BE2C (cell line): ENCODE results near the gene MTFR2.

ENCODE experiments used
- DNase-seq: peaks from one replicate; pipeline ENCODE4 v3.0.0-alpha.2; 2020
- H3K27me3 ChIP-seq: fragments of 250-450 bp; sonication (Bioruptor Pico); 2 replicates; pipeline ENCODE4 v1.5.1; 2020; ENCODE audit warnings: mild to moderate bottlenecking
- H3K36me3 ChIP-seq: fragments of 250-450 bp; sonication (Bioruptor Pico); 2 replicates; pipeline ENCODE4 v1.5.1; 2020; ENCODE audit warnings: mild to moderate bottlenecking
- H3K4me1 ChIP-seq: fragments of 250-450 bp; sonication (Bioruptor Pico); 2 replicates; pipeline ENCODE4 v1.5.1; 2020
- H3K4me3 ChIP-seq: 2 replicates; pipeline ENCODE4 v1.5.1; 2011; ENCODE audit warnings: low read depth, low read length
- H3K9me3 ChIP-seq: fragments of 250-450 bp; sonication (Bioruptor Pico); 2 replicates; pipeline ENCODE4 v1.5.1; 2020
- TF ChIP-seq, protein P1 (sequence below): IDR thresholded peaks from 2 replicates; pipeline ENCODE4 v1.5.1; 2012; ENCODE audit warnings: mild to moderate bottlenecking, low read depth, low read length

The MTFR2 gene

DNA sequence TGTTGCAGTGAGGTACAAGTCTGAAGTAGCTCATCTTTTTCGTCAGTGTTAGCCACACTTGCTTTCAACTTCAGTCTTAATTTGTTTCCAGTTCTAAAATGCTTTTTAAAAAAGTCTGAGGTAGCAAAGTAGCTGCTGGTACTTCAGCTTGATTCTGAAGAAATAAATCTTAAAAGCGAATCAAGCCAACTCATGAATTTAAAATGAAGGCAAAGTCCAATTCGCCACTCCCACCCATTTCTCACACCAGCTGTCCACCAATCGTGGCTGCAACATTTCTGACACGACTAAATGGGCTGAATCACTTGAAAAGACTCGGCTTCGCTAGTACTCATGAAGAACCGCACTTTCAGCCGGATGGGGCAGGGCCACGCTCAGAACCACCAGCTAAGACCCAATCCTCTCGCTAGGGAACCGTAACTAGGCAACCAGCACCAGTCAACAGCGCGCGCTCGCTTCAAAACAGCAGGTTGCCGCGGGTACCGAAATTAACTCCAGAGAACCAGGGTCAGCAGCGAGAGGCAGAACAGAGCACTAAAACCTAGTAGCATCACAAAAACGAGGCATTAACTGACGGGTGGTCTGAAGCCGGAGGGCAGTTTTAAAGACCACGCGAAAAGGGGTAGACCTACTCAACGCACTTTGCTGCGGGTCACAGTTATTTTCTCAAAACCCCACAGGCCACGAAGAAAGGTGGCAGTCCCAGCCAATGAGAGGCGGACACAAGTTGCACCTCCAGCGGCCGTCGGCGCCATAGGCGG lies 38.6 kb upstream of the MTFR2 start:
- peak overlapping the region; percentile 100 for H3K4me3 ChIP-seq
- peak; percentile 57 for DNase-seq
- H3K36me3 ChIP-seq, result peaks cover 28% of the 10 kb centered on the region
- H3K4me1 ChIP-seq, result peaks cover 4% of the 10 kb centered on the region
- no peaks in the 10 kb centered on the region for H3K27me3 ChIP-seq
- H3K9me3 ChIP-seq, result no peaks in the 10 kb centered on the region
- TF ChIP-seq, protein P1, sequence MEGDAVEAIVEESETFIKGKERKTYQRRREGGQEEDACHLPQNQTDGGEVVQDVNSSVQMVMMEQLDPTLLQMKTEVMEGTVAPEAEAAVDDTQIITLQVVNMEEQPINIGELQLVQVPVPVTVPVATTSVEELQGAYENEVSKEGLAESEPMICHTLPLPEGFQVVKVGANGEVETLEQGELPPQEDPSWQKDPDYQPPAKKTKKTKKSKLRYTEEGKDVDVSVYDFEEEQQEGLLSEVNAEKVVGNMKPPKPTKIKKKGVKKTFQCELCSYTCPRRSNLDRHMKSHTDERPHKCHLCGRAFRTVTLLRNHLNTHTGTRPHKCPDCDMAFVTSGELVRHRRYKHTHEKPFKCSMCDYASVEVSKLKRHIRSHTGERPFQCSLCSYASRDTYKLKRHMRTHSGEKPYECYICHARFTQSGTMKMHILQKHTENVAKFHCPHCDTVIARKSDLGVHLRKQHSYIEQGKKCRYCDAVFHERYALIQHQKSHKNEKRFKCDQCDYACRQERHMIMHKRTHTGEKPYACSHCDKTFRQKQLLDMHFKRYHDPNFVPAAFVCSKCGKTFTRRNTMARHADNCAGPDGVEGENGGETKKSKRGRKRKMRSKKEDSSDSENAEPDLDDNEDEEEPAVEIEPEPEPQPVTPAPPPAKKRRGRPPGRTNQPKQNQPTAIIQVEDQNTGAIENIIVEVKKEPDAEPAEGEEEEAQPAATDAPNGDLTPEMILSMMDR, result no peak

DNA sequence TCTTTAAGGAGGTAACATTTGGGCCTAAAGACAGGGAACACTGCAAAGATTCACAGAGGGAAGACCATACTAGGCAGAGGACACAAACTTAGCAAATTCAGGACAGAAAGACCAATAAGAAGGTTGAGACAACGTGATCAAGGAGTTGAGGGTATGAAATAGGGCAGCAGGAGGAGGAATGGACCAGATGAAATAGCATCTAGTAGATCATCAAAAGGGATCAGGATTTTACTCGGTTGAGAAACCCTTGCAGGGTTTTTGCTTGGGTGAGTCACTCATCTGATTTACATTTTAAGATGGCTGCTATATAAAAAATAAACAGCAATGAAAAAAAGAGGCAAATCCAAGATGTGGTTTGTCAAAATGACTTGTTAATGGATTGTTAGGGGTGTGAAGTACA lies 34.8 kb upstream of the MTFR2 start:
- peaks cover 9% of the 10 kb centered on the region for H3K4me1 ChIP-seq
- H3K36me3 ChIP-seq, result peaks cover 51% of the 10 kb centered on the region
- no peaks in the 10 kb centered on the region for H3K27me3 ChIP-seq
- TF ChIP-seq, protein P1, result no peak
- no peak overlapping the region for H3K4me3 ChIP-seq
- H3K9me3 ChIP-seq, result no peaks in the 10 kb centered on the region
- DNase-seq, result no peak

DNA sequence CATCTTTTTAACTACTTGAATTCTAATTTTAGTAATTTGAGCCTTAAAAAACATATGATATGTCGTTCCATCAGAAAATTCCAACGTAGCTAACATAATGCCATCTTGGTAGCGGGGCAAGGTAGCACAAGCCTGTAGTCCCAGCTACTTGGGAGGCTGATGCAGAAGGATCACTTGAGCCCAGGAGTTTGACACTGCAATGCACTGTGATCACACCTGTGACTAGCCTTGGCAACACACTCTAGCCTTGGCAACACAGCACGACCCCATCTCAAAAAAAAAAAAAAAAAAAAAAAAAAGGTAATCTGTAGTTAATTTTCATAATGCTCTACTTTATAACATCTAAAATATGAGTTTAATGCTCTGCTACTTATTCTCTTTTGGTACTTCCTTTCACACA lies 32.8 kb upstream of the MTFR2 start:
- TF ChIP-seq, protein P1, result no peak
- H3K4me1 ChIP-seq, result peaks cover 9% of the 10 kb centered on the region
- no peak for DNase-seq
- H3K4me3 ChIP-seq, result no peak overlapping the region
- peaks cover 50% of the 10 kb centered on the region for H3K36me3 ChIP-seq
- H3K27me3 ChIP-seq, result no peaks in the 10 kb centered on the region
- no peaks in the 10 kb centered on the region for H3K9me3 ChIP-seq

DNA sequence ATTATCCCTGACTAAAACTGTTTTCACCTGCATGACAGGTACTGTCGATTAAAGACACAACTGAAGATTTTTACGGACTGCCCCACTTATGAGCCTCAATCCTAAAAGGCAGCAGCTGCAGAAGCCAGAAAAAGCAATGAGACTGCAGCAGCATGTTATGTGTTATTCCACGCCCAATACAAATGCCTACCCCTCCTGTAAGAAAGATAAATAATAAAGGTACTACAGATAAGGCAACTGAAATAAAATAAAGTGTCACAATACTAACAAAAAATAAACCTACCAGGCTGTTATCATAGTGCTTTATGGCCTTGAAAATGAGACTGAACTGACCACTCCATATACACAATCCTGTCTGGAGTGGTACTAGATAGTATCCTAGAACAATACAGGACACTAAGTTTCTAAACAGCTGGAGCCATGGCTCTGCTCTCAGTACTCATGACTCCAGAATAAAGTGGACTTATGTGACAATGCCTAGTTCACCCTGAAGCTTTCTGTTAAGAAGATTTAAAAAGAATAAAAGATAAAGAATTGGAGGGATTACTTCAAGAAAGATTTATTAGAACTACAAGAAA lies 30.0 kb upstream of the MTFR2 start:
- H3K9me3 ChIP-seq, result no peaks in the 10 kb centered on the region
- H3K27me3 ChIP-seq, result no peaks in the 10 kb centered on the region
- peaks cover 64% of the 10 kb centered on the region for H3K36me3 ChIP-seq
- TF ChIP-seq, protein P1, result no peak
- H3K4me3 ChIP-seq, result no peak overlapping the region
- peaks cover 9% of the 10 kb centered on the region for H3K4me1 ChIP-seq
- DNase-seq, result no peak

DNA sequence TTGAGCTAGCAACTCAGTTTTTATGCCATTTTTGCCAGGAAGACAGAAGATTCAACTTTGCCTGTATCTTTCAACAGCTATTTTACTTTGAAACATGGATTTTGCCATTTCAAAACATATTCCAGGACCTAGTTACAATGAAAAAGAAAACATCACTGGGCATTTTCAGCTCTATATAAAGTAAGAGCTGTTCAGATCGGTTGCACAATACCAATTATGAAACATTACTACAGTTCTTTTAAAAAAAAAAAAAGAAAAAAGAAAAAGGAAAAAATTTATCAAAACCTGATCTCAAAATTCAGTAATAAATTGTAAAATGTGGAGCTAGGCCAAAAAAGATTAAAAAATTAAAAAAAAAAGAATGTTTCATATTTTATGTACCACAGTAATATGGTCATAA lies 24.0 kb upstream of the MTFR2 start:
- Histone ChIP-seq H3K9me3 (no peaks in the 10 kb centered on the region), H3K4me1 (no peaks in the 10 kb centered on the region), H3K27me3 (no peaks in the 10 kb centered on the region), H3K4me3 (no peak overlapping the region), H3K36me3 (peaks cover 84% of the 10 kb centered on the region)
- DNase-seq, result no peak
- TF ChIP-seq, protein P1, result no peak

DNA sequence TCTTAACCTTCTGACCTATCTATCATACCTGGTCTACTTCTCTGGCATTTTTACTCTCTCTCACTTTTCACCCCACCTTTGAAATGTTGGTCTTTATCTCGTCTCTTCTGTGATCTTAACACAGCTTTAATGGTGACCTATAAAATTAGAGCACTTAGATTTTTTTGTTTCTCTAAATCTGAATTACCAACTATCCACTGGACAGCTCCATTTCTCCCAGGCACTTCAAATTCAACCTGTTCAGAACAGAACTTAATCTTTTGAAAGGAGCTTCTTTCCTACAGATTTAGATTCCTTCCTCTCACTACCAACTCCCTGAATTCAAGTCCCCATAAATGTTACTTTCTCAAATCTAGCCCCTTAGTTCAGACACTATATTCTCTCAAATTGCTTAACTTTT lies 15.0 kb upstream of the MTFR2 start:
- peaks cover 98% of the 10 kb centered on the region for H3K36me3 ChIP-seq
- no peaks in the 10 kb centered on the region for H3K9me3 ChIP-seq
- DNase-seq, result no peak
- no peaks in the 10 kb centered on the region for H3K27me3 ChIP-seq
- TF ChIP-seq, protein P1, result no peak
- H3K4me3 ChIP-seq, result no peak overlapping the region
- H3K4me1 ChIP-seq, result no peaks in the 10 kb centered on the region
